GM12878 (cell line): ENCODE data around the gene CREB3. TPM values are rescaled to one million over a fixed set of nuclear protein-coding genes. Genes with fewer than 3 reads are reported as not detected.
A peak's percentile ranks its signal among the peaks of the same experiment; 100 is the strongest.

Experiments used
- ATAC-seq: fragments of 200-7000 bp; cut with Tn5 transposase; 3 replicates; pipeline ENCODE4 v1.9.1; 2020; ENCODE audit warnings: mild to moderate bottlenecking, moderate library complexity
- BruUV-seq: library from RNA; stranded (reverse); fragments of 400-500 nt; replicated peaks from 2 replicates; lab custom pipeline; 2021; lab: Mats Ljungman, UMichigan
- CTCF ChIA-PET: fragments of 300-600 bp; sonication (Branson Sonifier 250); formaldehyde crosslinking; extraction: SDS; loops from one replicate; lab custom pipeline; 2021; ENCODE audit warnings: inconsistent platforms; lab: Yijun Ruan, JAX
- POLR2A ChIA-PET: fragments of 350-600 bp; formaldehyde crosslinking; extraction: SDS; loops from one replicate; lab custom pipeline; 2021; ENCODE audit warnings: inconsistent platforms; lab: Charles Lee
- RAD21 ChIA-PET: fragments of 300-600 bp; sonication (Branson Sonifier 250); formaldehyde crosslinking; loops from one replicate; lab custom pipeline; 2023; ENCODE audit warnings: antibody characterized with exemption; ENCODE audit not compliant: unreplicated experiment; lab: Charles Lee
- SMC1A ChIA-PET: fragments of 300-600 bp; sonication (Branson Sonifier 250); formaldehyde crosslinking; loops from one replicate; lab custom pipeline; 2023; ENCODE audit not compliant: unreplicated experiment, uncharacterized antibody; lab: Charles Lee
- DNase-seq: peaks from one replicate; pipeline ENCODE4 v3.0.0-alpha.2; 2011; ENCODE audit warnings: low read depth, low spot score
- FAIRE-seq: peaks from 3 replicates; lab custom pipeline; 2011; peaks lifted over from hg19 to GRCh38; lab: Jason Lieb, UNC
- H2AFZ ChIP-seq: 2 replicates; pipeline ENCODE4 v1.6.0; 2011; ENCODE audit warnings: low read depth, low read length, control low read depth; ENCODE audit not compliant: control insufficient read depth
- H3K27ac ChIP-seq: 2 replicates; pipeline ENCODE4 v1.5.1; 2011; ENCODE audit warnings: control low read depth; ENCODE audit not compliant: control insufficient read depth, insufficient read depth
- H3K27me3 ChIP-seq, 2 experiments: replicated peaks in 1 of 2; 2 replicates each; pipeline versions ENCODE4 v1.6.0 to v1.6.1; 2011; ENCODE audit warnings: low read length in 1 of 2; ENCODE audit not compliant: control insufficient read depth in 2 of 2, insufficient read depth in 2 of 2
- H3K36me3 ChIP-seq, 2 experiments: 2 replicates each; pipeline ENCODE4 v1.5.1; 2011; ENCODE audit warnings: low read length in 1 of 2; ENCODE audit not compliant: control insufficient read depth in 2 of 2, insufficient read depth in 2 of 2
- H3K4me1 ChIP-seq: 2 replicates; pipeline ENCODE4 v1.6.1; 2011; ENCODE audit warnings: mild to moderate bottlenecking, low read length, moderate library complexity, mixed read lengths; ENCODE audit not compliant: control insufficient read depth, insufficient read depth
- H3K4me2 ChIP-seq: 2 replicates; pipeline ENCODE4 v1.6.0; 2011; ENCODE audit warnings: control low read depth; ENCODE audit not compliant: control insufficient read depth, insufficient read depth
- H3K4me3 ChIP-seq: fragments of 200-600 bp; sonication (generic); 2 replicates; pipeline ENCODE4 v1.5.1; 2016
- H3K79me2 ChIP-seq: 2 replicates; pipeline ENCODE4 v1.6.0; 2011; ENCODE audit warnings: low read length; ENCODE audit not compliant: control insufficient read depth, insufficient read depth
- H3K9ac ChIP-seq: 2 replicates; pipeline ENCODE4 v1.8.0; 2011; ENCODE audit warnings: low read length, control low read depth, mixed read lengths; ENCODE audit not compliant: control insufficient read depth, insufficient read depth
- H3K9me3 ChIP-seq: replicated peaks from 3 replicates; pipeline ENCODE4 v1.5.1; 2011; ENCODE audit warnings: mild to moderate bottlenecking, low read length; ENCODE audit not compliant: control insufficient read depth, insufficient read depth
- H4K20me1 ChIP-seq: 2 replicates; pipeline ENCODE4 v1.6.0; 2011; ENCODE audit not compliant: control insufficient read depth, insufficient read depth
- ASH2L ChIP-seq: fragments of 300-600, 200-600 bp; sonication (generic); IDR thresholded peaks from 2 replicates; pipeline ENCODE4 v1.6.1; 2017; ENCODE audit warnings: low read depth, mild to moderate bottlenecking, borderline replicate concordance
- CBFB ChIP-seq: IDR thresholded peaks from 2 replicates; pipeline ENCODE4 v1.6.1; 2016; ENCODE audit warnings: antibody characterized with exemption, low read depth
- ETV6 ChIP-seq, 2 experiments: fragments of 450-650 bp in 1 of 2; IDR thresholded peaks in 1 of 2; conservative IDR thresholded peaks in 1 of 2; 2 replicates each; pipeline ENCODE4 v1.6.1; 2014; ENCODE audit warnings: antibody characterized with exemption in 1 of 2, borderline replicate concordance in 1 of 2, low read depth in 1 of 2, mild to moderate bottlenecking in 1 of 2, moderate library complexity in 1 of 2
- HDAC2 ChIP-seq: fragments of 200-600 bp; sonication (generic); IDR thresholded peaks from 2 replicates; pipeline ENCODE4 v1.6.1; 2017
- IKZF1 ChIP-seq: fragments of 450-650 bp; conservative IDR thresholded peaks from 2 replicates; pipeline ENCODE4 v1.6.1; 2017; ENCODE audit warnings: antibody characterized with exemption, mild to moderate bottlenecking
- MYC ChIP-seq: IDR thresholded peaks from 2 replicates; pipeline ENCODE4 v1.6.1; 2011; ENCODE audit warnings: mild to moderate bottlenecking, low read length, moderate library complexity, inconsistent platforms; ENCODE audit not compliant: insufficient read depth, insufficient replicate concordance, insufficient read length, severe bottlenecking
- NBN ChIP-seq: fragments of 450-650 bp; IDR thresholded peaks from 2 replicates; pipeline ENCODE4 v1.6.1; 2016
- NFIC ChIP-seq: IDR thresholded peaks from 2 replicates; pipeline ENCODE4 v1.6.1; 2012; ENCODE audit warnings: low read depth, mild to moderate bottlenecking, inconsistent platforms, low read length, moderate library complexity
- POU2F2 ChIP-seq: IDR thresholded peaks from 3 replicates; pipeline ENCODE4 v1.6.1; 2011; ENCODE audit warnings: low read depth, mild to moderate bottlenecking, low read length, borderline replicate concordance
- RB1 ChIP-seq: fragments of 450-650 bp; formaldehyde crosslinking; IDR thresholded peaks from 2 replicates; pipeline ENCODE4 v1.6.1; 2017; ENCODE audit warnings: mild to moderate bottlenecking, borderline replicate concordance
- SIX5 ChIP-seq: IDR thresholded peaks from 2 replicates; pipeline ENCODE4 v1.6.1; 2011; ENCODE audit warnings: mild to moderate bottlenecking, low read depth, low read length, moderate library complexity; ENCODE audit not compliant: severe bottlenecking
- SRF ChIP-seq, 2 experiments: IDR thresholded peaks; 2 replicates each; pipeline ENCODE4 v1.6.1; 2011; ENCODE audit warnings: low read depth in 2 of 2, low read length in 2 of 2, mild to moderate bottlenecking in 1 of 2, moderate library complexity in 1 of 2
- STAT3 ChIP-seq: IDR thresholded peaks from 2 replicates; pipeline ENCODE4 v1.6.1; 2011; ENCODE audit warnings: low read depth, low read length, improper control_type of control experiment
- ZNF274 ChIP-seq: IDR thresholded peaks from one replicate; pipeline ENCODE4 v1.8.0; 2011; ENCODE audit not compliant: insufficient read length, insufficient read depth
- WGBS: methylation state at CpG from one replicate; pipeline ENCODE4 v1.1.6; 2016; ENCODE audit warnings: low lambda C conversion rate; ENCODE audit not compliant: insufficient replicate concordance, insufficient coverage; ENCODE audit errors: missing lambda C conversion rate; 5-methylcytosine and 5-hydroxymethylcytosine counted together
- in situ Hi-C: fragments of 300-500 bp; cut with MboI; formaldehyde crosslinking; loops from 9 replicates; pipeline ENCODE4 v1.14.3; 2018; ENCODE audit warnings: mixed read lengths
- intact Hi-C: fragments of 100-400 bp; cut with micrococcal nuclease; formaldehyde crosslinking; loops from one replicate; pipeline ENCODE4 v1.14.2; 2022; ENCODE audit not compliant: unreplicated experiment
- polyA plus RNA-seq, 11 experiments: library from polyadenylated mRNA; depleted of rRNA in 4 of 11; unstranded in 6 of 11; stranded (reverse) in 5 of 11; fragments of >200 nt; fragmentation: Nextera tagmentation in 4 of 11; fragmentation: Illumina TruSeq in 1 of 11; extraction: Ambion mirVana in 4 of 11; extraction: Trizol in 1 of 11; gene quantifications; 1 replicate in 1 of 11; 2 replicates in 10 of 11; pipeline versions ENCODE4 v1.2.1 to v1.2.3, GENCODE V29; 2011 to 2016; ENCODE audit warnings: inconsistent platforms in 2 of 11, missing spikeins in 2 of 11, low read depth in 1 of 11
- total RNA-seq, 4 experiments: library from RNA; depleted of rRNA in 3 of 4; stranded (reverse); fragments of >200 nt in 3 of 4; fragmentation: Illumina TruSeq in 1 of 4; extraction: Trizol in 1 of 4; gene quantifications; 2 replicates each; pipeline versions ENCODE4 v1.2.1 to v1.2.3, GENCODE V29; 2013 to 2021
- TF ChIP-seq, protein P1 (sequence below): IDR thresholded peaks from 2 replicates; pipeline ENCODE4 v1.6.1; 2011; ENCODE audit warnings: mild to moderate bottlenecking, low read depth, low read length, moderate library complexity; ENCODE audit not compliant: insufficient replicate concordance
- TF ChIP-seq, protein P2 (sequence below): IDR thresholded peaks from 2 replicates; pipeline ENCODE4 v1.6.1; 2012; ENCODE audit warnings: low read depth, low read length, improper control_type of control experiment

CREB3 gene
- total and polyA plus RNA-seq, 10 of the 15 experiments (the other 5 are each of a cell fraction or from before 2014, with no cell fraction given), result 9.8 to 38.9 (median 19.8) TPM

DNA sequence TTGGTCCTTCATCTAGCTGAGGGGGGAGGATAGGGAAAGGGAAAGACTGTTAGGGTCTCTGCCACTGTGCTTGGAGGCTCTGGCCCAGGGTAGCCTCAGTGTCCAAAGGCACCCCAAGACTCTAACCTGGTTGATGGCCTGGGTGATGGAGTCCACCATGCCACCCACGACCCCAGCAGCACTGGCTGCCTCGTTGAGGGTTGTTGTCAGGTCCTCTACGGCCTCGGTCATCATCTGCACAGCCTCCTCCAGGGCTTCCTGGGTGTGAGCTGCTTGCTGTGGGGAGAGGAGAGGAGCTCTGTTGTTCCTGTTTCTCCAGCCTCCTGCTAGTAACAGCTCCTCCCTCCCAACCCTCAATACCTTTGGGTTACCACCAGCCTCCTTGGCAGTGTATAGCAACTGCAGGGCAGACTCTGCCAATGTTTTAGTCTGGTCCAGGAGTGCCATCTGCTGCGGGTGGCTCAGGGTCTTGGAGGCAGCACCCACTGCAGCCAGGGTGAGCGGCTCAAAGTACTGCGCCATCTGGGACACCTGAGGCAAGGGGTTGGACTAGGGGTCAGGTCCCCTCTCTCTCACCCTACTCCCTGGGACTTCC is 26.5 kb upstream of the CREB3 start:
- H3K27me3 ChIP-seq, result no peaks in the 10 kb centered on the region
- H4K20me1 ChIP-seq, result no peaks in the 10 kb centered on the region
- H2AFZ ChIP-seq, result no peak overlapping the region
- H3K4me1 ChIP-seq, result no peaks in the 10 kb centered on the region
- TF ChIP-seq SRF (IDR thresholded peaks at IDR 0.05; ENCODE audit: low read depth in 2 of 2, low read length in 2 of 2) (no peak), NFIC (no peak), MYC (no peak), STAT3 (no peak), POU2F2 (no peak), CBFB (no peak), SIX5 (no peak), RB1 (no peak), ASH2L (no peak), ETV6 (conservative IDR thresholded peaks at IDR 0.05 in 1 of 2, IDR thresholded peaks at IDR 0.05 in 1 of 2; ENCODE audit: borderline replicate concordance in 1 of 2, low read depth in 1 of 2) (no peak), NBN (no peak), HDAC2 (no peak), IKZF1 (no peak), ZNF274 (no peak)
- TF ChIP-seq, protein P1, sequence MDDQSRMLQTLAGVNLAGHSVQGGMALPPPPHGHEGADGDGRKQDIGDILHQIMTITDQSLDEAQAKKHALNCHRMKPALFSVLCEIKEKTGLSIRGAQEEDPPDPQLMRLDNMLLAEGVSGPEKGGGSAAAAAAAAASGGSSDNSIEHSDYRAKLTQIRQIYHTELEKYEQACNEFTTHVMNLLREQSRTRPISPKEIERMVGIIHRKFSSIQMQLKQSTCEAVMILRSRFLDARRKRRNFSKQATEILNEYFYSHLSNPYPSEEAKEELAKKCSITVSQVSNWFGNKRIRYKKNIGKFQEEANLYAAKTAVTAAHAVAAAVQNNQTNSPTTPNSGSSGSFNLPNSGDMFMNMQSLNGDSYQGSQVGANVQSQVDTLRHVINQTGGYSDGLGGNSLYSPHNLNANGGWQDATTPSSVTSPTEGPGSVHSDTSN, result no peak
- TF ChIP-seq, protein P2, sequence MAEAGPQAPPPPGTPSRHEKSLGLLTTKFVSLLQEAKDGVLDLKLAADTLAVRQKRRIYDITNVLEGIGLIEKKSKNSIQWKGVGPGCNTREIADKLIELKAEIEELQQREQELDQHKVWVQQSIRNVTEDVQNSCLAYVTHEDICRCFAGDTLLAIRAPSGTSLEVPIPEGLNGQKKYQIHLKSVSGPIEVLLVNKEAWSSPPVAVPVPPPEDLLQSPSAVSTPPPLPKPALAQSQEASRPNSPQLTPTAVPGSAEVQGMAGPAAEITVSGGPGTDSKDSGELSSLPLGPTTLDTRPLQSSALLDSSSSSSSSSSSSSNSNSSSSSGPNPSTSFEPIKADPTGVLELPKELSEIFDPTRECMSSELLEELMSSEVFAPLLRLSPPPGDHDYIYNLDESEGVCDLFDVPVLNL, result no peak
- RAD21 ChIA-PET, result no interaction called here
- no peaks in the 10 kb centered on the region for H3K9me3 ChIP-seq
- POLR2A ChIA-PET, result interaction anchor here (0.8 kb wide), 1 partner anchor 9 kb away, joined by 3 read pairs; no protein-coding TSS in a partner anchor
- in situ Hi-C loops, result no loop called here
- H3K79me2 ChIP-seq, result no peaks in the 10 kb centered on the region
- CTCF ChIA-PET, result interaction anchor here (1.4 to 4.1 kb wide), 2 partner anchors 9 to 36 kb away, joined by 3 to 33 read pairs; no protein-coding TSS in a partner anchor
- FAIRE-seq (no peak), ATAC-seq (no peak), DNase-seq (no peak)
- SMC1A ChIA-PET, result interaction anchor here (2.2 kb wide), 1 partner anchor 22 kb away, joined by 5 read pairs; no protein-coding TSS in a partner anchor
- intact Hi-C loops, result no loop called here
- no peak overlapping the region for H3K4me3 ChIP-seq
- no peak overlapping the region for H3K9ac ChIP-seq
- 91% methylated on average over 7 of the region's 7 CpGs for WGBS
- BruUV-seq, result TSS peak; percentile 47
- no peak overlapping the region for H3K27ac ChIP-seq
- H3K4me2 ChIP-seq, result no peak overlapping the region
- peaks cover 56 to 64% of the 10 kb centered on the region in 2 experiments for H3K36me3 ChIP-seq
